ENCODE results near the gene CCBE1.

GRCh38 chr18:59501920-59502273 is 195.3 kb downstream of the CCBE1 start:
- no peak for TF ChIP-seq POLR2A (IDR thresholded peaks at IDR 0.05; ENCODE audit: low read length)
- TF ChIP-seq GATA1 (IDR thresholded peaks at IDR 0.05; ENCODE audit: low read depth, low read length), result no peak

Data from erythroblast (primary cell).